ENCODE measurements around the gene SERPINE1.
A peak's percentile ranks its signal among the peaks of the same experiment; 100 is the strongest.

Gene SERPINE1

DNA sequence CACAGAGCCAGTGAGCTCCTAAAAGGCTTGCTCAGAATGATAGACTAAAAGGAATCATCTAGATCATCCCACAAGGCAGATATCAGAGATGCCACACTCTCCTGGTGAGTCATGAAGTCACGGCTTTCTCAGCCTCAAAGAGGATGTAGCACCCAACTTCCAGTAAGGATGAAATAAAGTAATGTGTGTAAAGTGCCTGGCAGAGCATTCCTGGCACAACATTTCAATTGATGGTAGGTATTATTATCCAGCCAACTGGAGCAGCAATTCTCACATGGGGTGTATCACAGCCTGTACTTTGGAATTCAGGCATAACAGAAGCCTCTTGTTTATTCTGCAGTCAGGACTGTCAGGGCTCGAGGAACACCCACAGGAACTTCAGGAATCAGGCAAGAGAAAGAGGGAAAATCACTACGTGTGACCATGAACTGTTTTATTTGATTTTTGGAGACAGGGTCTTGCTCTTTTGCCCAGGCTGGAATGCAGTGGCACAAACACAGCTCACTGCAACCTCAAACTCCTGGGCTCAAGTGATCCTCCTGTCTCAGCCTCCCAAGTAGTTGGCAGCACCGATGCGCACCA lies 58.4 kb downstream of the SERPINE1 start:
- peaks cover 36 to 45% of the 10 kb centered on the region in 2 donors for H3K27me3 Mint-ChIP-seq

DNA sequence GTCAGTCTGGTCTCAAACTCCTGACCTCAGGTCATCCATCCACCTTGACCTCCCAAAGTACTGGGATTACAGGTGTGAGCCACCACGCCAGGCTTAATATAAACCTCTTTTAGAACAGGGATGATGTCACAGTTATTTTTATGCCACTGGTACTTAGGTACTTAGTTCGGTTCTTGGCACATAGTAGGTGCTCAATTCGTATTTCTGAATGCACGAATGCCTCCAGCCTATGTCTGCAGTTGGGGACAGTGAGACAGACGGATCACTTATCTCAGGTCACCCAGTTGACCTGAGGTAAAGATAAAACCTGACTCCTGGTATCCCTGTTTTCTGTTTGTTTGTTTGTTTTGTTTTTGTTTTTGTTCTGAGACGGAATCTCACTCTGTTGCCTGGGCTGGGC lies 59.3 kb downstream of the SERPINE1 start:
- H3K9me3 Mint-ChIP-seq, result peaks cover 4 to 6% of the 10 kb centered on the region in 2 donors
- H3K27ac Mint-ChIP-seq, result no peak overlapping the region
- H3K4me1 Mint-ChIP-seq, result peaks cover 4 to 8% of the 10 kb centered on the region in 2 donors
- peaks cover 29 to 37% of the 10 kb centered on the region in 2 donors for H3K27me3 Mint-ChIP-seq
- ATAC-seq (replicated peaks) (no peak), DNase-seq (no peak)
- H3K36me3 Mint-ChIP-seq, result no peaks in the 10 kb centered on the region
- no peak overlapping the region for H3K4me3 Mint-ChIP-seq

More for the DNA sequence above, 58.4 kb downstream of the SERPINE1 start:
- H3K27ac Mint-ChIP-seq, result no peak overlapping the region
- H3K9me3 Mint-ChIP-seq, result peaks cover 4 to 6% of the 10 kb centered on the region in 2 donors
- no peaks in the 10 kb centered on the region for H3K36me3 Mint-ChIP-seq
- ATAC-seq (replicated peaks), result no peak
- H3K4me1 Mint-ChIP-seq, result peaks cover 6 to 12% of the 10 kb centered on the region in 2 donors
- H3K4me3 Mint-ChIP-seq, result no peak overlapping the region
- no peak for DNase-seq

DNA sequence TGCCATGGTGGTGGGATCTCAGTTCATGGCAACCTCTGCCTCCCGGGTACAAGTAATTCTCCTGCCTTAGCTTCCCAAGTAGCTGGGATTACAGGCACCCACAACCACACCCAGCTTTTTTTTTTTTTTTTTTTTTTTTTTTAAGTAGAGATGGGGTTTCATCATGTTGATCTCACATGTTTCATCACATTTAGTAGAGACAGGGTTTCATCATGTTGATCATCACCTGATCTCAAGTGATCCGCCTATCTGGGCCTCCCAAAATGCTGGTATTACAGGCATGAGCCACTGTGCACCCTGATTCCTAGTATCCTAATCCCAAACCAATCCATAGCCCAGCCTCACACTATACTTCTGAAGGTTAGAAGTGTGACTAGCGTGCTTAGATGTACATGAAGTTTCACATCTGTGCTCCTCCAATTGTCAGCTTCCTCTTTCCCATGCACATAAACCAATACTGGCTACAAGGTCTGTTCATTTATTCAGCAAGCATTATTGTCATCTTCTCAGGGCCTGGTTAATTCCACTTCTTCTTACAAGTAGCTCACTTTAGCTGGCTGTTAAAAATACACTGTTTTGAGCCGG lies 60.0 kb downstream of the SERPINE1 start:
- Mint-ChIP-seq H3K36me3 (no peaks in the 10 kb centered on the region), H3K27me3 (peaks cover 26 to 34% of the 10 kb centered on the region in 2 donors), H3K4me1 (peaks cover 4 to 8% of the 10 kb centered on the region in 2 donors), H3K27ac (no peak overlapping the region), H3K9me3 (peaks cover 4 to 6% of the 10 kb centered on the region in 2 donors), H3K4me3 (no peak overlapping the region)
- ATAC-seq (replicated peaks), result peak; percentile 61 to 77
- DNase-seq, result no peak

Data from stimulated activated naive B cell treated with anti-CD40 and anti-IgM and Interleukin-4, amounts not matched to agents 10 μg/mL and 1 μg/mL and 100 μg/mL, for 72 hours (primary cell).